Gastrocnemius medialis (tissue), 4 donors: ENCODE data around the gene GTSE1.

Experiments
- POLR2A ChIP-seq, 2 donors: fragments of 450-650 bp; IDR thresholded peaks; one replicate each; pipeline ENCODE4 v1.6.1; 2017; ENCODE audit warnings: antibody characterized with exemption in 2 of 2, mild to moderate bottlenecking in 2 of 2, moderate library complexity in 2 of 2
- TF ChIP-seq, protein P1 (sequence below), 5 experiments: fragments of 450-650 bp in 3 of 5; fragments of 200-600 bp in 2 of 5; sonication (generic) in 2 of 5; IDR thresholded peaks in 4 of 5; conservative IDR thresholded peaks in 1 of 5; 1 replicate in 4 of 5; 2 replicates in 1 of 5; pipeline ENCODE4 v1.5.1; 2016 to 2019; ENCODE audit warnings: antibody characterized with exemption in 5 of 5, mild to moderate bottlenecking in 3 of 5, moderate library complexity in 3 of 5

GRCh38 chr22:46273432-46274148 is 23.1 kb upstream of the GTSE1 start:
- TF ChIP-seq, protein P1, sequence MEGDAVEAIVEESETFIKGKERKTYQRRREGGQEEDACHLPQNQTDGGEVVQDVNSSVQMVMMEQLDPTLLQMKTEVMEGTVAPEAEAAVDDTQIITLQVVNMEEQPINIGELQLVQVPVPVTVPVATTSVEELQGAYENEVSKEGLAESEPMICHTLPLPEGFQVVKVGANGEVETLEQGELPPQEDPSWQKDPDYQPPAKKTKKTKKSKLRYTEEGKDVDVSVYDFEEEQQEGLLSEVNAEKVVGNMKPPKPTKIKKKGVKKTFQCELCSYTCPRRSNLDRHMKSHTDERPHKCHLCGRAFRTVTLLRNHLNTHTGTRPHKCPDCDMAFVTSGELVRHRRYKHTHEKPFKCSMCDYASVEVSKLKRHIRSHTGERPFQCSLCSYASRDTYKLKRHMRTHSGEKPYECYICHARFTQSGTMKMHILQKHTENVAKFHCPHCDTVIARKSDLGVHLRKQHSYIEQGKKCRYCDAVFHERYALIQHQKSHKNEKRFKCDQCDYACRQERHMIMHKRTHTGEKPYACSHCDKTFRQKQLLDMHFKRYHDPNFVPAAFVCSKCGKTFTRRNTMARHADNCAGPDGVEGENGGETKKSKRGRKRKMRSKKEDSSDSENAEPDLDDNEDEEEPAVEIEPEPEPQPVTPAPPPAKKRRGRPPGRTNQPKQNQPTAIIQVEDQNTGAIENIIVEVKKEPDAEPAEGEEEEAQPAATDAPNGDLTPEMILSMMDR (IDR thresholded peaks at IDR 0.05 in 4 of 5, conservative IDR thresholded peaks at IDR 0.05 in 1 of 5) = no peak
- TF ChIP-seq POLR2A (IDR thresholded peaks at IDR 0.05) = no peak
